WERI-Rb-1 (cell line): Measurements from ENCODE around the gene MAP3K5.

Experiments used
- DNase-seq: peaks from one replicate; pipeline ENCODE4 v3.0.0-alpha.2; 2020
- H3K27ac ChIP-seq: fragments of 250-450 bp; sonication (Bioruptor Pico); 2 replicates; pipeline ENCODE4 v1.5.1; 2020; ENCODE audit warnings: mild to moderate bottlenecking, moderate library complexity
- H3K27me3 ChIP-seq: fragments of 250-450 bp; sonication (Bioruptor Pico); 2 replicates; pipeline ENCODE4 v1.5.1; 2021; ENCODE audit warnings: mild to moderate bottlenecking, low read depth, moderate library complexity; ENCODE audit not compliant: insufficient read depth, severe bottlenecking
- H3K36me3 ChIP-seq: fragments of 250-450 bp; sonication (Bioruptor Pico); 2 replicates; pipeline ENCODE4 v1.5.1; 2020; ENCODE audit warnings: mild to moderate bottlenecking, moderate library complexity
- H3K4me3 ChIP-seq: 2 replicates; pipeline ENCODE4 v1.5.1; 2011; ENCODE audit warnings: low read depth, mild to moderate bottlenecking, control low read depth, low read length
- H3K9me3 ChIP-seq: fragments of 250-450 bp; sonication (Bioruptor Pico); 2 replicates; pipeline ENCODE4 v1.5.1; 2021; ENCODE audit warnings: mild to moderate bottlenecking, moderate library complexity; ENCODE audit not compliant: severe bottlenecking
- TF ChIP-seq, protein P1 (sequence below): IDR thresholded peaks from 2 replicates; pipeline ENCODE4 v1.5.1; 2011; ENCODE audit warnings: low read depth, mild to moderate bottlenecking, control low read depth, inconsistent platforms, low read length

Gene MAP3K5

DNA sequence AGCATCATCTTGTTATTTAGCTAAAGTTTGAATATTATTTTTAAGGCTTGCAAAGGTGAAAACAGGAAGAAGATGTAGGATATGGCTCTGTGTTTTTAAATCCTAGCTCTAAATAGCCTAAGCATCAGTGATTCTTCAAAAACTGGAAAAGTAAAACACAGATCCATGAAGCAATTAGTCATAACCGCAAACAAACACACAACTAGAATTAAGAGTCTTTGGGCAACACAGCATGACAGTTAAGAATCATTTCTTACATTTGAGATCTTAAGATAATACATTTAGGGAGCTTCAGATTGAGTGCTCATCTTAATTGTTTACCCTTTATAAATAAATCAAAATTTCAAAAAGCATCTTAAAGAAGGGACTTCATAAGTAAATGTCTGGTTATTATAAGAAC is 126.2 kb downstream of the MAP3K5 start:
- no peaks in the 10 kb centered on the region for H3K36me3 ChIP-seq
- H3K4me3 ChIP-seq = no peak overlapping the region
- no peaks in the 10 kb centered on the region for H3K9me3 ChIP-seq
- no peaks in the 10 kb centered on the region for H3K27me3 ChIP-seq
- DNase-seq = no peak
- TF ChIP-seq, protein P1, sequence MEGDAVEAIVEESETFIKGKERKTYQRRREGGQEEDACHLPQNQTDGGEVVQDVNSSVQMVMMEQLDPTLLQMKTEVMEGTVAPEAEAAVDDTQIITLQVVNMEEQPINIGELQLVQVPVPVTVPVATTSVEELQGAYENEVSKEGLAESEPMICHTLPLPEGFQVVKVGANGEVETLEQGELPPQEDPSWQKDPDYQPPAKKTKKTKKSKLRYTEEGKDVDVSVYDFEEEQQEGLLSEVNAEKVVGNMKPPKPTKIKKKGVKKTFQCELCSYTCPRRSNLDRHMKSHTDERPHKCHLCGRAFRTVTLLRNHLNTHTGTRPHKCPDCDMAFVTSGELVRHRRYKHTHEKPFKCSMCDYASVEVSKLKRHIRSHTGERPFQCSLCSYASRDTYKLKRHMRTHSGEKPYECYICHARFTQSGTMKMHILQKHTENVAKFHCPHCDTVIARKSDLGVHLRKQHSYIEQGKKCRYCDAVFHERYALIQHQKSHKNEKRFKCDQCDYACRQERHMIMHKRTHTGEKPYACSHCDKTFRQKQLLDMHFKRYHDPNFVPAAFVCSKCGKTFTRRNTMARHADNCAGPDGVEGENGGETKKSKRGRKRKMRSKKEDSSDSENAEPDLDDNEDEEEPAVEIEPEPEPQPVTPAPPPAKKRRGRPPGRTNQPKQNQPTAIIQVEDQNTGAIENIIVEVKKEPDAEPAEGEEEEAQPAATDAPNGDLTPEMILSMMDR = no peak
- no peak overlapping the region for H3K27ac ChIP-seq

DNA sequence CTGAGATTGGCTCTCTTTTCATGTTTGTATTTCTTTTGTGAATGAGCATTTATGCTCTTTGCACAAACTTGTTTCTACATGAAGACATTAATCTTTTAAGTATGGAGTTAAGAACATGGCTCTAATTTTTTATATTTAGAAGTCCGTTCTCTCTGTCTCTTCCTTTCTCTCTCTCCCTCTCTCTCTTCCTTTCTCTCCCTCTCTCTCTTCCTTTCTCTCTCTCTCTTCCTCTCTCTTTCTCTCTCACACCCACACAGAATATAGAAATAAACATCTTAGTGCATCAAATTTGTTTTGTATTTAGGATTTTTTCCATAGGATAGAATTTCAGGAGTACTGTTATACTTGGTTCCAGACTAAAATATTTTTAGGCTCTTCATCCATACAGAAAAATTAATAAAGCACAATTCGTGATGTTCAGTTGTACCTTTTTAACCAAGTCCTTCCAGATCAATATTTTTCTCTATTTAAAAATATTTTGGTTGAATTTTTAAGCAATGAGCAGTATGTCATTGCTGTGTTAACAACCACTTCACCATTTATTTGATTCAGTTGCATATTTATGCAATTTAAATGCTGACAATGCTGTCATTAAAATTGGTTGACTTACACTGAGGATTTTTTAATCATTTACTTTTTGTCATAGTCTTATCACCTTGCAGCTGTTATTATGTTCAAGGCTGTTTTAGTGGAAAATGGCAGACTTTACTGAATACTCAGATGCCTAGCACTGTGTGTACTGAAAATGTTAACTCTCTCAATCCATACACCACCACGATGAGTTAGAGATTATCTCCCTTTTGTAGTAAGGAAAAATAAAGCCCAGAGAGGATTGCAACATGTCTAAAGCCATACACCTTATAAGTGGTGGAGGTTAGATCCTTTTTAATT is 129.7 kb downstream of the MAP3K5 start:
- TF ChIP-seq, protein P1 = no peak
- no peak overlapping the region for H3K27ac ChIP-seq
- H3K36me3 ChIP-seq = no peaks in the 10 kb centered on the region
- H3K9me3 ChIP-seq = no peaks in the 10 kb centered on the region
- no peak overlapping the region for H3K4me3 ChIP-seq
- no peak for DNase-seq
- H3K27me3 ChIP-seq = no peaks in the 10 kb centered on the region

DNA sequence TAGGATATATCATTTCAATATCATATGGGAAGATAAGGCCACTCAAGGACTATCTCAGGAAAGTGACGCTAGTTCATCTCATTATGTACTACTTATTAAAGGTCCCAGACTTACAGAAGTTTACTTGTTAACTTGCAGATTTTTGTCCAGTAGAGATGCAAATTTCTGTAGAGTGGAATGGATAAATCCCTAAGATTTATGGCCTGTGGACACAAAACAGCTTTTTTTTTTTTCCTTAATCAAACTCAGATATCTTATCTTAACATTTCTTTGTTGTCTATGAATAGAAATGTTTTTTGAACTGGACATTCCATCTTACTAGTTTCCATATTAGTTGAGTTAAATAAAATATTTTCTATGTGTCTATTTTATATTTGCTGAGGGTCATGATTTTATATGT is 131.6 kb downstream of the MAP3K5 start:
- Histone ChIP-seq H3K27ac (no peak overlapping the region), H3K9me3 (no peaks in the 10 kb centered on the region), H3K36me3 (no peaks in the 10 kb centered on the region), H3K27me3 (no peaks in the 10 kb centered on the region), H3K4me3 (no peak overlapping the region)
- DNase-seq = no peak
- TF ChIP-seq, protein P1 = no peak

DNA sequence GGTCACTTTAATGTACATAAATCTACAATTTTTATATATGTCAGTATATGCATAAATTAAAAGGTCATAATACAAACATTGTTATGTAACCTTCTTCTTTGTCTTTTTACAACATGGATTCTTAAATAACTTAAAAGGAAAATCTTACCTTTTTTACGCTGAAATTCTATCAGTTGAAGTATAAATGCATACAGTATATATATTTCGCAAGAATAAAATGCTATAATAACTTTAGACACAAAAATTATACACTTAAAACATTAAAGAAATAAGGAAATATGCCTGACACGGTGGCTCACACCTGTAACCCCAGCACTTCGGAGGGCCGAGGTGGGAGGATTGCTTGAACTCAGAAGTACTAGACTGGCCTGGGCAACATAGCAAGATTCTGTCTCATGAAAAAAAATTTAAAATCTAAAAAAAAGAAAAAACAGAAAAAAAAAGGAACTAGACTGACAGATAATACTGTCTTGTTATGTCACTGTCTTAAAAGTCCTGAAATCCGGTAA is 132.2 kb downstream of the MAP3K5 start:
- H3K27me3 ChIP-seq = no peaks in the 10 kb centered on the region
- TF ChIP-seq, protein P1 = no peak
- H3K36me3 ChIP-seq = no peaks in the 10 kb centered on the region
- no peaks in the 10 kb centered on the region for H3K9me3 ChIP-seq
- H3K4me3 ChIP-seq = no peak overlapping the region
- no peak overlapping the region for H3K27ac ChIP-seq
- no peak for DNase-seq

DNA sequence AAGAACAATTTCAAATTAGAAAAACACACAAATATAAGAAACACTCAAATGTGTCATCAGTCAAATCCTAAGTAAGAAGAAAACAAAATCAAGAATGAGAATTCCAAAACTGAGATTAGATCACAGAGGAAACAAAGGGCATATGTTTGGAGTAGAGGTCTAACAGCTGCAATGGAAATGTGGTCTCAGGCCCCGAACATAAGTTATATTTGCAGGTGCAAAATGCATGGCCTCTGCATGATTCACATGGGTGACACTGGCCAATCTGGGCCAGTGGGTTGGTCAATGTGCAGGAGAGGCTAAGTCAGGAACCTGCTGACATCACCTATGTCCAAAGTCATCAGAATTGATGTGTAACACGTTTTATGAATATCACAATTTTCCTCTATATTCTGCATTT is 133.6 kb downstream of the MAP3K5 start:
- no peaks in the 10 kb centered on the region for H3K9me3 ChIP-seq
- no peaks in the 10 kb centered on the region for H3K36me3 ChIP-seq
- DNase-seq = no peak
- H3K27me3 ChIP-seq = no peaks in the 10 kb centered on the region
- TF ChIP-seq, protein P1 = no peak
- no peak overlapping the region for H3K27ac ChIP-seq
- no peak overlapping the region for H3K4me3 ChIP-seq
